Measurements from ENCODE around the gene BRAT1.

Gene BRAT1

GRCh38 chr7:2510130-2510776 is 45.1 kb downstream of the BRAT1 start:
- no peak for DNase-seq (ENCODE audit: low read depth, low spot score)

- no peak for DNase-seq (ENCODE audit: low read depth, low spot score)
Measured at GRCh38 chr7:2509298-2509906, 45.9 kb downstream of the BRAT1 start.

GRCh38 chr7:2508327-2509215 is 46.8 kb downstream of the BRAT1 start:
- DNase-seq (ENCODE audit: low read depth, low spot score), result peak; percentile 34

GRCh38 chr7:2507917-2508306 is 47.4 kb downstream of the BRAT1 start:
- DNase-seq (ENCODE audit: low read depth, low spot score), result no peak

- DNase-seq (ENCODE audit: low read depth, low spot score), result no peak
Measured at GRCh38 chr7:2507208-2507916, 48.0 kb downstream of the BRAT1 start.

- no peak for DNase-seq (ENCODE audit: low read depth, low spot score)
Measured at GRCh38 chr7:2505401-2505800, 49.9 kb downstream of the BRAT1 start.

- DNase-seq (ENCODE audit: low read depth, low spot score), result no peak
Measured at GRCh38 chr7:2504889-2505375, 50.4 kb downstream of the BRAT1 start.

GRCh38 chr7:2504128-2504888 is 51.0 kb downstream of the BRAT1 start:
- DNase-seq (ENCODE audit: low read depth, low spot score), result no peak

GRCh38 chr7:2503056-2503941 is 52.0 kb downstream of the BRAT1 start:
- no peak for DNase-seq (ENCODE audit: low read depth, low spot score)

- no peak for DNase-seq (ENCODE audit: low read depth, low spot score)
Measured at GRCh38 chr7:2502647-2502966, 52.7 kb downstream of the BRAT1 start.

GRCh38 chr7:2501947-2502646 is 53.2 kb downstream of the BRAT1 start:
- DNase-seq (ENCODE audit: low read depth, low spot score), result no peak

GRCh38 chr7:2500701-2501100 is 54.6 kb downstream of the BRAT1 start:
- DNase-seq (ENCODE audit: low read depth, low spot score), result no peak

- no peak for DNase-seq (ENCODE audit: low read depth, low spot score)
Measured at GRCh38 chr7:2499719-2500430, 55.4 kb downstream of the BRAT1 start.

- no peak for DNase-seq (ENCODE audit: low read depth, low spot score)
Measured at GRCh38 chr7:2499181-2499580, 56.1 kb downstream of the BRAT1 start.

- no peak for DNase-seq (ENCODE audit: low read depth, low spot score)
Measured at GRCh38 chr7:2498708-2499107, 56.6 kb downstream of the BRAT1 start.

- no peak for DNase-seq (ENCODE audit: low read depth, low spot score)
Measured at GRCh38 chr7:2497500-2498336, 57.6 kb downstream of the BRAT1 start.

GRCh38 chr7:2497065-2497464 is 58.3 kb downstream of the BRAT1 start:
- no peak for DNase-seq (ENCODE audit: low read depth, low spot score)

GRCh38 chr7:2496375-2496774 is 58.9 kb downstream of the BRAT1 start:
- no peak for DNase-seq (ENCODE audit: low read depth, low spot score)
